HL-60 (cell line): ENCODE data around the gene GTF2A1.

Source experiments
- CTCF ChIP-seq: IDR thresholded peaks from one replicate; pipeline ENCODE4 v1.5.1; 2011; ENCODE audit warnings: low read length, control low read depth, inconsistent platforms; ENCODE audit not compliant: insufficient read depth
- POLR2AphosphoS5 ChIP-seq: IDR thresholded peaks from 2 replicates; pipeline ENCODE4 v1.6.1; 2012; ENCODE audit warnings: low read depth

GRCh38 chr14:81172881-81173280 lies 47.9 kb downstream of the GTF2A1 start:
- TF ChIP-seq CTCF (no peak), POLR2AphosphoS5 (no peak)
